Loucy (cell line): ENCODE results near the gene SERPINB8.

Experiments used
- H2AFZ ChIP-seq: fragments of 200-600 bp; sonication (generic); 2 replicates; pipeline ENCODE4 v1.6.0; 2016; ENCODE audit warnings: antibody characterized with exemption, mild to moderate bottlenecking, low read length, moderate library complexity
- H3F3A ChIP-seq: fragments of 200-600 bp; 2 replicates; pipeline ENCODE4 v1.6.0; 2016; ENCODE audit warnings: antibody characterized with exemption, low read depth, mild to moderate bottlenecking
- H3K27me3 ChIP-seq: fragments of 200-600 bp; sonication (generic); 2 replicates; pipeline ENCODE4 v1.6.1; 2014; ENCODE audit warnings: low read length, mild to moderate bottlenecking; ENCODE audit not compliant: insufficient read depth, poor library complexity, severe bottlenecking
- H3K36me3 ChIP-seq: fragments of 200-600 bp; sonication (generic); 2 replicates; pipeline ENCODE4 v1.6.1; 2016; ENCODE audit warnings: low read length; ENCODE audit not compliant: insufficient read depth
- H3K4me1 ChIP-seq: fragments of 200-600 bp; sonication (generic); 2 replicates; pipeline ENCODE4 v1.5.1; 2014; ENCODE audit warnings: low read length, mild to moderate bottlenecking; ENCODE audit not compliant: insufficient read depth, poor library complexity, severe bottlenecking
- H3K4me2 ChIP-seq: fragments of 200-600 bp; sonication (generic); 2 replicates; pipeline ENCODE4 v1.6.0; 2014; ENCODE audit warnings: antibody characterized with exemption, low read length, low read depth, mild to moderate bottlenecking; ENCODE audit not compliant: poor library complexity, severe bottlenecking
- H3K4me3 ChIP-seq: fragments of 200-600 bp; sonication (generic); 2 replicates; pipeline ENCODE4 v1.5.1; 2014; ENCODE audit warnings: low read length, mild to moderate bottlenecking, mixed read lengths; ENCODE audit not compliant: poor library complexity, severe bottlenecking
- H3K79me2 ChIP-seq: fragments of 200-600 bp; sonication (generic); 2 replicates; pipeline ENCODE4 v1.6.1; 2014; ENCODE audit warnings: low read length; ENCODE audit not compliant: insufficient read depth
- H3K9ac ChIP-seq: fragments of 200-600 bp; sonication (generic); 2 replicates; pipeline ENCODE4 v1.6.0; 2014; ENCODE audit warnings: mild to moderate bottlenecking, low read depth, low read length, moderate library complexity; ENCODE audit not compliant: poor library complexity, severe bottlenecking
- H3K9me2 ChIP-seq: fragments of 200-600 bp; sonication (generic); replicated peaks from 2 replicates; pipeline ENCODE4 v1.6.1; 2016; ENCODE audit warnings: low read depth, low read length, mixed read lengths
- H3K9me3 ChIP-seq: fragments of 200-600 bp; sonication (generic); 2 replicates; pipeline ENCODE4 v1.6.1; 2014; ENCODE audit warnings: mild to moderate bottlenecking, antibody characterized with exemption, low read length, low read depth; ENCODE audit not compliant: insufficient read depth
- H4K20me1 ChIP-seq: fragments of 200-600 bp; sonication (generic); 2 replicates; pipeline ENCODE4 v1.6.0; 2014; ENCODE audit warnings: antibody characterized with exemption, low read length, mild to moderate bottlenecking; ENCODE audit not compliant: insufficient read depth, poor library complexity, severe bottlenecking
- EZH2phosphoT487 ChIP-seq: fragments of 200-600 bp; IDR thresholded peaks from 2 replicates; pipeline ENCODE4 v1.6.1; 2018; ENCODE audit warnings: antibody characterized with exemption, mild to moderate bottlenecking, moderate library complexity, borderline replicate concordance
- TF ChIP-seq, protein P1 (sequence below): fragments of 200-600 bp; sonication (generic); conservative IDR thresholded peaks from 2 replicates; pipeline ENCODE4 v1.5.1; 2014; ENCODE audit warnings: mild to moderate bottlenecking, antibody characterized with exemption, low read length

SERPINB8 gene

GRCh38 chr18:63994783-63995399 lies 25.0 kb downstream of the SERPINB8 start:
- Histone ChIP-seq H3K4me2 (no peak overlapping the region), H3K27me3 (no peaks in the 10 kb centered on the region), H2AFZ (no peak overlapping the region), H4K20me1 (no peaks in the 10 kb centered on the region), H3K36me3 (no peaks in the 10 kb centered on the region), H3K4me3 (no peak overlapping the region), H3K9me3 (peaks cover 10% of the 10 kb centered on the region; the same call in 1 of the 2 replicates), H3K4me1 (no peaks in the 10 kb centered on the region), H3F3A (no peaks in the 10 kb centered on the region), H3K79me2 (no peaks in the 10 kb centered on the region), H3K9me2 (no peaks in the 10 kb centered on the region), H3K9ac (no peak overlapping the region)
- no peak for TF ChIP-seq EZH2phosphoT487
- TF ChIP-seq, protein P1, sequence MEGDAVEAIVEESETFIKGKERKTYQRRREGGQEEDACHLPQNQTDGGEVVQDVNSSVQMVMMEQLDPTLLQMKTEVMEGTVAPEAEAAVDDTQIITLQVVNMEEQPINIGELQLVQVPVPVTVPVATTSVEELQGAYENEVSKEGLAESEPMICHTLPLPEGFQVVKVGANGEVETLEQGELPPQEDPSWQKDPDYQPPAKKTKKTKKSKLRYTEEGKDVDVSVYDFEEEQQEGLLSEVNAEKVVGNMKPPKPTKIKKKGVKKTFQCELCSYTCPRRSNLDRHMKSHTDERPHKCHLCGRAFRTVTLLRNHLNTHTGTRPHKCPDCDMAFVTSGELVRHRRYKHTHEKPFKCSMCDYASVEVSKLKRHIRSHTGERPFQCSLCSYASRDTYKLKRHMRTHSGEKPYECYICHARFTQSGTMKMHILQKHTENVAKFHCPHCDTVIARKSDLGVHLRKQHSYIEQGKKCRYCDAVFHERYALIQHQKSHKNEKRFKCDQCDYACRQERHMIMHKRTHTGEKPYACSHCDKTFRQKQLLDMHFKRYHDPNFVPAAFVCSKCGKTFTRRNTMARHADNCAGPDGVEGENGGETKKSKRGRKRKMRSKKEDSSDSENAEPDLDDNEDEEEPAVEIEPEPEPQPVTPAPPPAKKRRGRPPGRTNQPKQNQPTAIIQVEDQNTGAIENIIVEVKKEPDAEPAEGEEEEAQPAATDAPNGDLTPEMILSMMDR, result peak; percentile 85

DNA sequence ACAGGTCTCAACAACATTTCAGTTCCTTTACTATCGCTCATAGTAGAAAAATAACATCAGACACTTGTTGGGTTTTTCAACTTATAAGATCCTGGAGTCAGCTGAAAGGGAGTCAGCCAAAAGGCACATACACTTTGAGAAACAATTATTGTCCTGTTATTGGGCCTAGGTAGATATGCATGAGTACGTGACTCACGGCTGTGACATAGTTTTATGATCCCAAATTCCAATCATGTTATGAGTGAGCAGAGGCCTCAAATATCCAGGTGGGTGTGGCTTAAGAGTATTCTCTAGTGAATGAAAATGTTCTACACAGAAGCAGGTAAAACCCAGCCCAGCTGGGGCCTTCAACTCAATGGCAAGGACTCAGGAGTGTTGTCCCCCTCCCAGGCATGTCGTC lies 27.2 kb downstream of the SERPINB8 start:
- Histone ChIP-seq H2AFZ (no peak overlapping the region), H3K79me2 (no peaks in the 10 kb centered on the region), H3K4me1 (no peaks in the 10 kb centered on the region), H3K36me3 (no peaks in the 10 kb centered on the region), H3K9me3 (peaks cover 10% of the 10 kb centered on the region; the same call in 1 of the 2 replicates), H3K4me3 (no peak overlapping the region), H3K9me2 (no peaks in the 10 kb centered on the region), H3K27me3 (no peaks in the 10 kb centered on the region), H4K20me1 (no peaks in the 10 kb centered on the region), H3K9ac (no peak overlapping the region), H3K4me2 (no peak overlapping the region), H3F3A (no peaks in the 10 kb centered on the region)
- TF ChIP-seq, protein P1, result no peak

- no peaks in the 10 kb centered on the region for H3K9me2 ChIP-seq
- H3K79me2 ChIP-seq, result no peaks in the 10 kb centered on the region
- TF ChIP-seq, protein P1, result no peak
- TF ChIP-seq EZH2phosphoT487, result no peak
- H3F3A ChIP-seq, result no peaks in the 10 kb centered on the region
- no peaks in the 10 kb centered on the region for H3K27me3 ChIP-seq
- peaks cover 10% of the 10 kb centered on the region; the same call in 1 of the 2 replicates for H3K9me3 ChIP-seq
- H2AFZ ChIP-seq, result no peak overlapping the region
- H3K9ac ChIP-seq, result no peak overlapping the region
- no peak overlapping the region for H3K4me3 ChIP-seq
- H3K36me3 ChIP-seq, result no peaks in the 10 kb centered on the region
- H4K20me1 ChIP-seq, result no peaks in the 10 kb centered on the region
- H3K4me1 ChIP-seq, result no peaks in the 10 kb centered on the region
- no peak overlapping the region for H3K4me2 ChIP-seq
These were observed 27.7 kb downstream of the SERPINB8 start for GRCh38 chr18:63997606-63998005.
